Adipose tissue (tissue), 3 donors: Measurements from ENCODE around the gene CHCHD1. TPM values are rescaled to one million over a fixed set of nuclear protein-coding genes. Genes with fewer than 3 reads are reported as not detected.
"Not testable (repeated sequence)": the region's sequence is repeated elsewhere in the genome, so short reads cannot be mapped to it uniquely, and the experiment has no call there.

ENCODE experiments used
- H3K27ac ChIP-seq: one replicate; pipeline ENCODE4 v1.5.1; 2013; ENCODE audit warnings: low read depth, low read length
- WGBS, 3 donors: extraction: QIAGEN DNeasy Blood & Tissue Kit; methylation state at CpG; one replicate each; pipeline ENCODE4 v1.1.7; 2013; 5-methylcytosine and 5-hydroxymethylcytosine counted together
- polyA plus RNA-seq, 3 donors: library from polyadenylated mRNA; stranded (reverse); fragments of 200-250 nt; gene quantifications; one replicate each; pipeline ENCODE4 v1.2.3, GENCODE V29; 2013
- donor health status: healthy with polysubstance abuse.
- donor health status: Bipolar disorder and iron deficiency.
- donor health status: healthy.

The CHCHD1 gene
- 10 to 100 TPM; 24.0 to 53.3 (median 47.1) TPM for polyA plus RNA-seq

DNA sequence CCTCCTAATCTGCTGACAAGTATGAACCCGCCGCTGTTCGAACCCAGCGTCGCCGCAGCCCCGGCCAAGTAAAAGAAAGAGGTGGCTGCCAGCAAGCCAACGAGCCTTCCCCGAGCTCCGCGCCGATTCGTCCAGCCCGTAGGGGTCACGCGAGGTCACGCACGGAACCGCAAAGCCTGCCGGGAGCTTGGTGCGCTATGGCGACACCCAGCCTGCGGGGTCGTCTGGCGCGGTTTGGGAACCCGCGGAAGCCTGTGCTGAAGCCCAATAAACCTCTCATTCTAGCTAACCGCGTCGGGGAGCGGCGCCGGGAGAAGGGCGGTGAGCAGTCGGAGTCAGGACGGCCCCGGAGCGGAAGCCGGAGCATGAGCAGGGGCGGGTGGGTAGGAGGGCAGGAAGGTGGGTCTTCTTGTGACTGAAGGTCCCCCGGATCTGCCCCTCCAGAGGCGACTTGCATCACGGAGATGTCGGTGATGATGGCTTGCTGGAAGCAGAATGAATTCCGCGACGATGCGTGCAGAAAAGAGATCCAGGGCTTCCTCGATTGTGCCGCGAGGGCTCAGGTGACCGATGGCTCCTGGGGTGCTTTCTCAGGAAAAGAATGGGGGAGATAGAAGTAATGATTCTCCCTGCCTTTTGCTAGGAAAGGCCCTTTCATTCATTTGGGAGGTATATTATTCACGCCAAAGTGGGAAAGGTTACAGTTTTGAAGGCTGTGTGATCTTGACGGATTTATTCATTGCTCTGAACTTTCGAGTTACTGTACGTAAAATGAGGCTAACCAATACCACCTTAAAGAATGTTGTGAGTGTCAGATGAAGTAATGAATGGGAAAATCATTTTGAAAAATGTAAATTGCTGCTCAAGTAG is at the start of gene CHCHD1:
Gene CHCHD1, plus strand, starts transcription at position 170 of the 870 bp plus-strand sequence. Its CDS starts 28 bp downstream, at position 198.
- WGBS, 3 donors = 0 to 1% (median 0%) methylated on average over 57 of the region's 57 CpGs
- H3K27ac ChIP-seq = peak within 1 kb of the TSS; percentile 78

DNA sequence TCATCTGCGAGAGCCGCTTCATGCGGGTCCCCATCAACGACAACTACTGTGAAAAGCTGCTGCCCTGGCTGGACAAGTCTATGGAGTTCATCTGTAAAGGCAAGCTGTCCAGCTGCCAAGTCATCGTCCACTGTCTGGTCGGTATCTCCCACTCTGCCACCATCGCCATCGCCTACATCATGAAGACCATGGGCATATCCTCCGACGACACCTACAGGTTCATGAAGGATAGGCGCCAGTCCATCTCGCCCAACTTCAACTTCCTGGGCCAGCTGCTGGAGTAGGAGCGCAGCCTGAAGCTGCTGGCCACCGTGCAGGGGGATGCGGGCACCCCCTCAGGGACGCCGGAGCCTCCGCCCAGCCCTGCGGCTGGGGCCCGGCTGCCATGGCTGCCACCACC is 49.4 kb upstream of the CHCHD1 start:
- WGBS, 3 donors = 92 to 97% (median 95%) methylated on average over 19 to 20 of the region's 20 CpGs

DNA sequence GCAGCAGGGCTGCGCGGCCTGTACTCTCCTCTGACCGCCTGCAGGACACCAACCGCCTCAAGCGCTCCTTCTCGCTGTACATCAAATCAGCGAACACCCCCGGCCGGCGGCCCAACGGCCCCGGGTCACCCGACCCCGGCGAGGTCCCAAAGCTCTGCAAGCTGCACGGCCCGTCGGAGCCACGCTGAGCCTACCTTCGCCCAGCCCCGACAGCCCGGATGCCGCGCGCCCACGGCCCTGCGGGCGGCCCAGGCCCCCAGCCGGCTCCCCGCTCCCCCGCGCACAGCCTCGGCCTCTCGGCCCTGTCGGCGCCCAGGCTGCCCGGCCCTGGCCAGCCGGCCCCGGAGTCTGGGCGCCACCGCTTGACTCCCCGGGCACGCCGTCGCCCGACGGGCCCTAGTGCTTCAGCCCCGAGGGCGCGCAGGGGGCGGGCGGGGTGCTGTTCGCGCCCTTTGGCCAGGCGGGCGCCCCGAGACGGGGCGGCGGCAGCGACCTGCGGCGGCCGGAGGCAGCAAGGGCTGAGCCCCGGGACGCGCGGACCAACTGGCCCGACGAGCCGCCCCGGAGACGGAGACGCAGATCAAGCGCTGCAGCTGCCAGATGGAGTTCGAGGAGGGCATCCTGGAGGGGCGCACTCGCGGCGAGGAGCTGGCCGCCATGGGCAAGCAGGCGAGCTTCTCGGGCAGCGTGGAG is 48.8 kb upstream of the CHCHD1 start:
- WGBS, 3 donors = 81 to 86% (median 83%) methylated on average over 64 to 84 of the region's 84 CpGs
- no peak overlapping the region for H3K27ac ChIP-seq

More for the DNA sequence above, 49.4 kb upstream of the CHCHD1 start:
- H3K27ac ChIP-seq = no peak overlapping the region

DNA sequence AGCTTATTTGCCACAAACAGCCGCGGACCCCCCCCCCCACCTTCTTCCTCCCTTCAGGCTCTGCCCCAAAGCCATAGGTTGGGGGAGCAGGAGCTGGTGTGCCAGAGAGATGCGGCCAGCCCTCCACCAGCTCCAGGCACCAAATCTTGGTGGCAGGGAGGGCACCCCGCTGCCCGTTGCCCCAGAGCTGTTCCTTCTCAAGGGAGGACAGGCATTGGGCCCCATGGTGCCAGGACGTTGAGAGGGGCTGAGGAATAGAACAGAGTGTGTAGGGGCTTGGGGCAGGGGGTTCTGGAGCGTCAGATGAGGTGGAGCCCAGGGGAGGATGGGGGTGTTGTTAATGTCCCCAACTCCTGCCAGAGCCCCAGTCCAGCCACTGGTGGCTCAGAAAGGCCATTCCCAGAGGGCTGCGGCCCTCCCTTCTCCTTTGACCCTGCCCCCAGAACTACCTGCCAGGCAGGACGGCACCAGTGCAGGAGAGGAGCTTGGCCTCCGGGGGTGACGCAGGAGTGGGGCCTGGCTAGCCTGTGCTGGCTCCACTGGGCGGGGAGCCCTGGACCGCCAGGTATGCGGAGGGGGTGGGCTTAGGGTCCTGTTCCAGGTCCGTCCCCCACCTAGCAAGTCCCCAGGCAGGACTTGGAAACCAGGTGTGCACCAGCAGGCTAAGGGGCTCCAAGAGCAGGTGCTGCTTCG is 47.7 kb upstream of the CHCHD1 start:
- no peak overlapping the region for H3K27ac ChIP-seq
- WGBS, 3 donors = 83 to 91% (median 90%) methylated on average over 13 to 16 of the region's 16 CpGs

- 76 to 86% (median 84%) methylated on average over 5 of the region's 5 CpGs for WGBS, 3 donors
- H3K27ac ChIP-seq = no peak overlapping the region
Measured at GRCh38 chr10:73734796-73735305, 47.0 kb upstream of the CHCHD1 start.

- 94 to 97% (median 95%) methylated on average over 16 to 18 of the region's 18 CpGs for WGBS, 3 donors
- not testable (repeated sequence) for H3K27ac ChIP-seq
Measured at GRCh38 chr10:73740501-73741254, 41.2 kb upstream of the CHCHD1 start.

- H3K27ac ChIP-seq = no peak overlapping the region
- 92 to 93% (median 92%) methylated on average over 5 of the region's 5 CpGs for WGBS, 3 donors
Measured at GRCh38 chr10:73742454-73742734, 39.5 kb upstream of the CHCHD1 start.

DNA sequence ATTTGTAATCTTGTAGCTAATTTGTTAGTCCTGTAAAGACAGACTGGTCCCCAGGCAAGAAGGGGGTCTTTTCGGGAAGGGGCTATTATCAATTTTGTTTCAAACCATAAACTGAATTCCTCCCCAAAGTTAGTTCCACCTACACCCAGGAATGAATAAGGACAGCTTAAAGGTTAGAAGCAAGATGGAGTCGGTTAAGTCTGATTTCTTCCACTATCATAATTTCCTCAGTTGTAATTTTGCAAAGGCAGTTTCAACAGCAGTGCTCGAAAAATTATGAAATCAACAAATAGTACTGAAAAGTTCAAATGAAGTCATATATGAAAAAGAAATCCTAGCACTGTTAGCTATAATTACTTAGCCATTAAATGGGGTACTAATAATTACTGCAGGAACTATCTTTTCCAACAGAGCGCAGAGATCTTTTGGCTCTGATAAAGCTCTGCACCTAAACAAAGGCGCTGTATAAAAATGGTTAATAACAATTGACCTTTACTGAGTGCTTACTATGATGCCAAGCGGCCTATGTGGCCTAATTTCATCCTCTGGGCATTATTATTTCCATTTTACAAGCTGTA is 38.4 kb upstream of the CHCHD1 start:
- 32 to 38% (median 33%) methylated on average over 6 of the region's 6 CpGs for WGBS, 3 donors
- H3K27ac ChIP-seq = peak overlapping the region; percentile 56

DNA sequence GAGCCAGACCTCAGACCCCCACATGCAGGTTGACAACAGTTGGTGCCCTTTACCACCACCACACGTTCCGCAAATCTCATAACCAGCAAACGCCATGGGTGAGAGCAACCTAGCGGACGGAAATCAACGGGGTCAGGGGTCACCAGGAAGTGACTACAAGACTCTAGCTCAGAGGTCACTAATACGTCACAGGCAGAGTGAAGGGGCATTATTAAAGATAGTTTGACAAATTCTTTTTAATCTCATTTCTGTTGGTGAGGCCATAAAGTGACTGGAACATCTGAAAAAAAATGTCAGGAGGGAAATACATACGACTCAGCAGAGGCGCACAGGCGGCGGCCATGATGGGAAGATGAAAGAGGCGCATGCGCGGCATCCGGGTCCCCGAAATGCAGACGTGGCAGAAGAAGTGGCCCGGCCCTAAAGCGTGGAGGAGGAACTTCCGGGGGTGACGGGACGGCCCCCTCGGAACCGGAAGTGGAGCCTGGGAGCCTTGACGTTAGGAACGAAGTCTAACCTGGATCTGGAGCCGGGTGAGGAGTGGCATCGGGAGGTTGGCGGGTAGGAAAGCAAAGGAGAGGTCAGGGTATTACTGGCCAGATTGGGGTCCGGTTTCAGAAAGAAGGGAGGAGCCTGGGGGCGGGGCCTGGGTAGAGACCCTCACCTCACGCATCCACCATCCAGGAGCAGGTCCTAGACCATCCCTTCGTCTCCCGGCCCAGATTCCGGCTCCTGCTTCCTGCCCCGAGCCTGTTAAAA is 37.8 kb upstream of the CHCHD1 start, which contains the start of gene SEC24C:
Gene SEC24C, plus strand, starts transcription at position 468 of the 759 bp plus-strand sequence. CDS start 2,461 bp downstream, outside the sequence.
- 0 to 1% (median 0%) methylated on average over 35 to 36 of the region's 36 CpGs for WGBS, 3 donors
- H3K27ac ChIP-seq = peak within 1 kb of the TSS; percentile 56

- 1% methylated on average over 10 of the region's 10 CpGs for WGBS, 3 donors
- peak overlapping the region; percentile 56 for H3K27ac ChIP-seq
Measured at GRCh38 chr10:73744664-73744975, 37.2 kb upstream of the CHCHD1 start.

DNA sequence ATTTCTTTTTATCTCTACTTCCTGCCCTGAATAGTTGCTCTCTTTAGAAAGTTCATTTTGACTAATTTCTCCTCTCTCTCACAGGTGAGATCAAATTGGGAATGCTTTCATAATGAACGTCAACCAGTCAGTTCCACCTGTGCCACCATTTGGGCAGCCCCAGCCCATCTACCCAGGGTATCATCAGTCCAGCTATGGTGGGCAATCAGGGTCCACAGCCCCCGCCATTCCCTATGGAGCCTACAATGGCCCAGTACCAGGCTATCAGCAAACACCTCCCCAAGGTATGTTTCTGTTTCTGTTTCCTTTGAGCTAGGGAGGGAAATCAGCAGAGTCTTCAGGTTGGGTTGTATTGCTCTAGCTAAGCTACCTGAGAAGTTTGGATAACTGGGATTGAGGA is 35.1 kb upstream of the CHCHD1 start:
- H3K27ac ChIP-seq = no peak overlapping the region
- WGBS, 3 donors = 74 to 91% (median 83%) methylated on average over 2 of the region's 2 CpGs

DNA sequence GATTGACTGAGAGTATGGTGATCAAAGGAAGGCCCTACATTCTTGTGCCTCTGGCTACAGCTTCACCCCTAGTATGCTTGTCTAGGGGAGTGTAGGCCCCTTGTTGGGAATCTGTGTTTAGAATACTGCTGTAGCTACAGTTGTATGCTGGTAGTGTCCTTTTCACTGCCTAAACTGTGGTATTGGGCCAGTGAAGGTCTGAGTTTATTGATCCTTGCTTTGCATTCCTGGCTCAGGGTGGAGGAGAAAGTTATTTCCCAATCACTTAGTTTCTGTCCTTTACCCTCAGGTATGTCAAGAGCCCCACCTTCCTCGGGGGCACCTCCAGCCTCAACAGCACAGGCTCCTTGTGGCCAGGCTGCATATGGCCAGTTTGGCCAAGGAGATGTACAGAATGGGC is 31.0 kb upstream of the CHCHD1 start:
- WGBS, 3 donors = 65 to 98% (median 96%) methylated on average over 1 of the region's 1 CpG
- no peak overlapping the region for H3K27ac ChIP-seq

- no peak overlapping the region for H3K27ac ChIP-seq
- WGBS, 3 donors = 48 to 82% (median 69%) methylated on average over 1 of the region's 1 CpG
Measured at GRCh38 chr10:73756183-73756582, 25.7 kb upstream of the CHCHD1 start.

DNA sequence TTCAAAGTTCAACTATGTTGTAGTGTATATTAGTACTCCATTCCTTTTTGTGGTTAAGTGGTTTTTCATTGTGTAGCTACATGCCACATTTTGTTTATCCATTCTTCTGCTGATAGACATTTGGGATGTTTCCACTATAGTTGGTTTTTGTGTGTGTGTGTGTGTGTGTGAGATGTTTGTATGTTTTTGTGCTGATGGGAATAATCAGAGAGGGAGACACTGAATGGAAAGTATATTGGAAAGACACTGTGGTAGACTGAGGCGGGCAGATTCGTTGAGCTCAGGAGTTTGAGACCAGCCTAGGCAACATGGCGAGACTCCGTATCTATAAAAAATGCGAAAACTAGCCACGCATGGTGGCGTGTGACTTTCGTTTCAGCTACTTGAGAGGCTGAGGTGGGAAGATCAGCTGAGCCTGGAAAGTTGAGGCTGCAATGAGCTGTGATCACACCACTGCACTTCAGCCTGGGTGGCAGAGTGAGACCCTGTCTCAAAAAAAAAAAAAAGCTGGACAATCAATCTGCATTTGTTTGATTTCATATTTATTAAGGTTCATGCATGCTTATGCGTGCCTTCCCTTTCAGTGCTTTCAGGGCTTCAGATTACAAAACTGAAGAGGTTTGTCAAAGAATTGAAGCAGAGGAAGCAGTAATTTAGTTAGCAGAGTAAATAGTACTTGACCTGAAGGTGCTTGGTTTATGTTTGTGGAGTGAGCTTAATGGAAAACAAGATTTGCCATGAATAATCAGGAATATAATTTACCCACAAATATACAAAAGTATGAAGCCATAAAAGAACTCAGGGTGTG is 22.9 kb upstream of the CHCHD1 start:
- no peak overlapping the region for H3K27ac ChIP-seq
- 88 to 90% (median 89%) methylated on average over 9 of the region's 9 CpGs for WGBS, 3 donors

GRCh38 chr10:73759512-73760115 is 22.2 kb upstream of the CHCHD1 start:
- no peak overlapping the region for H3K27ac ChIP-seq
- WGBS, 3 donors = 57 to 91% (median 88%) methylated on average over 5 of the region's 5 CpGs

DNA sequence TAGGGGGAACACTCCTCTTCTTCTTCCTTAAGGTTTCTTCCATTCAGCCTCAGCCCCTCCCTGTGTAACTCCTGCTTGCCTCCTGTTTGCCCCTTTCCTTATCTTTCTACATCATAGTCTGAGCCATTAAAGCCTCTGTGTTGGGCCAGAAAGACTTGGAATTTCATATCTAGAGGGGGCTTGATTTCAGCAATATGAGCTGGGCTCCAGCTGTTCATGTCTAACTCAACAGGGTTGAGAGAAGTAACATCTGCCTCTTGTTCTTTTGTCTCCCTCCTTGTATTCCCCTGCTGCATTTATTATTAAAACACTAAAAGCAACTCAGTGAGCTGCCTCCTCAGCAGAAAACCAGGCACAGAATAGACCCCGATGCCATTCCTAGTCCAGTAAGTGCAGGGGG is 20.1 kb upstream of the CHCHD1 start:
- WGBS, 3 donors = 91 to 100% (median 92%) methylated on average over 1 of the region's 1 CpG
- no peak overlapping the region for H3K27ac ChIP-seq
